ENCODE results near the gene UBE3A.

DNA sequence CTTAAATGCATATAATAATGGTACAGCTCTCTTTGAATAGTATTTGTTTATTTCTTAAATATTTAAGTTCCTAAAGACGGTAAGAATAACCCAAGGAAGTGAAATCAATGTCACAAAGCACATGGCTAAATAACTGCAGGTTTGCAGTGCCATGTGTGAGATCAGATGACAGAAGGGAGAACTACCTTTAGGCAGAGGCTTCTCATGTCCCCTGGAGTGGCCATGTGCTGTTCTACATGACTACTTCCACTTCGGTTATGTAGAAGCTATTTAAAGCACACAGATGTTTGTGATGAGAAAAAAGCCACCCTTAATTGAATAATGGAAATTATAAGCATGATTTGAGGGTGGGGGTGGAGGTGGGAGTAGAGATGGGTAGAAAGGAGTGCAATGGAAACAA lies 109.1 kb downstream of the UBE3A start:
- no peak for TF ChIP-seq POLR2A (IDR thresholded peaks at IDR 0.05; ENCODE audit: borderline replicate concordance, extremely low read depth, insufficient read depth, insufficient read length)
- no peak for TF ChIP-seq SRF (IDR thresholded peaks at IDR 0.05; ENCODE audit: low read depth)
- TF ChIP-seq, protein P1, sequence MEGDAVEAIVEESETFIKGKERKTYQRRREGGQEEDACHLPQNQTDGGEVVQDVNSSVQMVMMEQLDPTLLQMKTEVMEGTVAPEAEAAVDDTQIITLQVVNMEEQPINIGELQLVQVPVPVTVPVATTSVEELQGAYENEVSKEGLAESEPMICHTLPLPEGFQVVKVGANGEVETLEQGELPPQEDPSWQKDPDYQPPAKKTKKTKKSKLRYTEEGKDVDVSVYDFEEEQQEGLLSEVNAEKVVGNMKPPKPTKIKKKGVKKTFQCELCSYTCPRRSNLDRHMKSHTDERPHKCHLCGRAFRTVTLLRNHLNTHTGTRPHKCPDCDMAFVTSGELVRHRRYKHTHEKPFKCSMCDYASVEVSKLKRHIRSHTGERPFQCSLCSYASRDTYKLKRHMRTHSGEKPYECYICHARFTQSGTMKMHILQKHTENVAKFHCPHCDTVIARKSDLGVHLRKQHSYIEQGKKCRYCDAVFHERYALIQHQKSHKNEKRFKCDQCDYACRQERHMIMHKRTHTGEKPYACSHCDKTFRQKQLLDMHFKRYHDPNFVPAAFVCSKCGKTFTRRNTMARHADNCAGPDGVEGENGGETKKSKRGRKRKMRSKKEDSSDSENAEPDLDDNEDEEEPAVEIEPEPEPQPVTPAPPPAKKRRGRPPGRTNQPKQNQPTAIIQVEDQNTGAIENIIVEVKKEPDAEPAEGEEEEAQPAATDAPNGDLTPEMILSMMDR (IDR thresholded peaks at IDR 0.05 in 2 of 3, conservative IDR thresholded peaks at IDR 0.05 in 1 of 3; ENCODE audit: borderline replicate concordance in 1 of 3, insufficient read depth in 1 of 3, low read depth in 2 of 3, low read length in 2 of 3), result no peak
- no peak for TF ChIP-seq SP1 (IDR thresholded peaks at IDR 0.05; ENCODE audit: low read depth)
- TF ChIP-seq YY1 (IDR thresholded peaks at IDR 0.05; ENCODE audit: extremely low read depth, insufficient replicate concordance, low read depth, low read length), result no peak
- TF ChIP-seq ZFX (IDR thresholded peaks at IDR 0.05), result no peak
- TF ChIP-seq CEBPB (IDR thresholded peaks at IDR 0.05; ENCODE audit: low read depth), result no peak
- TF ChIP-seq EGR1 (IDR thresholded peaks at IDR 0.05; ENCODE audit: low read depth), result no peak
